ENCODE measurements around the gene FMO5.

- TF ChIP-seq REST (tag by site-specific recombination; IDR thresholded peaks at IDR 0.05) (no peak), ZNF398 (tag by site-specific recombination; IDR thresholded peaks at IDR 0.05) (no peak), ZNF24 (tag by site-specific recombination; IDR thresholded peaks at IDR 0.05) (no peak), ZNF596 (tag by site-specific recombination; IDR thresholded peaks at IDR 0.05) (no peak), CTCF (tag by site-specific recombination; IDR thresholded peaks at IDR 0.05) (no peak), ZNF18 (tag by site-specific recombination; IDR thresholded peaks at IDR 0.05) (no peak), OSR2 (tag by site-specific recombination; IDR thresholded peaks at IDR 0.05) (no peak), ZEB2 (tag by site-specific recombination; IDR thresholded peaks at IDR 0.05) (no peak), ZNF302 (tag by site-specific recombination; IDR thresholded peaks at IDR 0.05; ENCODE audit: low read depth) (no peak), ZNF146 (tag by site-specific recombination; IDR thresholded peaks at IDR 0.05) (no peak), ZNF747 (tag by site-specific recombination; IDR thresholded peaks at IDR 0.05) (no peak)
Observed at GRCh38 chr1:147218606-147219005, 6.5 kb downstream of the FMO5 start.
